HL-60 (cell line): ENCODE results near the gene AK1.

ENCODE experiments used
- CTCF ChIP-seq: IDR thresholded peaks from one replicate; pipeline ENCODE4 v1.5.1; 2011; ENCODE audit warnings: low read length, control low read depth, inconsistent platforms; ENCODE audit not compliant: insufficient read depth
- POLR2AphosphoS5 ChIP-seq: IDR thresholded peaks from 2 replicates; pipeline ENCODE4 v1.6.1; 2012; ENCODE audit warnings: low read depth
- SPI1 ChIP-seq: IDR thresholded peaks from 2 replicates; pipeline ENCODE4 v1.6.1; 2012; ENCODE audit warnings: low read depth, mild to moderate bottlenecking, borderline replicate concordance

DNA sequence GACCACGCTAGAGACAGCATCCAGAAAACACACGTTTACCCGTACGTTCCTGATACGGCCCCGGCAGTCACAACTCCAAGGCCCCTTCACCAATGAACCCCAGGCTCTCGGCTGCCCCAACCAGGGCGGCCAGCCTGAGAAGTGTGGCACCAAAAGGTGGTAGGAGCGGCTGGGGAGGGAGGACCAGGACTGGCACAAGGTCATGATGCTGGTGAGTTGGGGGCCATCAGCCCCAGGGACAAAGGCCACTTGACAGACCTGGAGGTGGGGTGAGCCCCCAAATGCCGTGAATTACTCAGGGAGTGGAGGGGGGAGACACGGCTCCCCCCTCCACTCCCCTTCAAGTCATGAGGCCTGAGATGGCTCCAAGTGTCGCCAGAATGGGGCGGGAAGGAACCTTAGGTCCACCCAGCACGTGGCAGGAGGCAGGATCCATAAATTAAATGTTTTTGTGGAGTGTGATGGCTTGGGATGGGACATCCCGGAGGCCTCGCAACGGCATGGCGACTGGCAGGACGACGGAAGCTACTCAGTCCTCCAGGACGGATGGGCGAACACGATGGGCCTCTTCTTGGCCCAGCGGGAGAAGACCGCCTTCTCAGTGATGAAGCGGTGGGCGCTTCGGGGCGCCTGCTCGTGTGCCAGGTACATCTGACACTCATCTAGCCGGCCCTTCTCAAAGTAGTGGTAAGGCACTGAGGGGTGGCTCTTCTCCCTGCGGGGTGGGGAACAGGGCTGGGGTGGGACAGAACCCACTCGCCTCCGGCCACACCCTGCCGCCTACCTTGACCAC, 30.6 kb upstream of the AK1 start:
- TF ChIP-seq POLR2AphosphoS5 (no peak), SPI1 (no peak), CTCF (no peak)
